HEK293 (cell line): ENCODE data around the gene ASXL1.

ENCODE experiments used
- ATF2 ChIP-seq: fragments of 450-650 bp; formaldehyde crosslinking; IDR thresholded peaks from 2 replicates; pipeline ENCODE4 v1.5.1; 2016; ENCODE audit warnings: missing biosample characterization, missing genetic modification characterization, low read depth
- CTCF ChIP-seq: fragments of 450-650 bp; formaldehyde crosslinking; IDR thresholded peaks from 2 replicates; pipeline ENCODE4 v1.5.1; 2016; ENCODE audit warnings: missing biosample characterization, missing genetic modification characterization
- MYNN ChIP-seq: fragments of 450-650 bp; formaldehyde crosslinking; IDR thresholded peaks from 2 replicates; pipeline ENCODE4 v1.5.1; 2016; ENCODE audit warnings: missing biosample characterization, missing genetic modification characterization, borderline replicate concordance
- REST ChIP-seq: fragments of 450-650 bp; formaldehyde crosslinking; IDR thresholded peaks from 2 replicates; pipeline ENCODE4 v1.5.1; 2016; ENCODE audit warnings: missing biosample characterization, missing genetic modification characterization
- TCF7L2 ChIP-seq: IDR thresholded peaks from 2 replicates; pipeline ENCODE4 v1.6.1; 2011; ENCODE audit warnings: low read depth, mild to moderate bottlenecking, inconsistent platforms, low read length, moderate library complexity, borderline replicate concordance
- ZBTB11 ChIP-seq: fragments of 450-650 bp; formaldehyde crosslinking; conservative IDR thresholded peaks from 2 replicates; pipeline ENCODE4 v1.5.1; 2016; ENCODE audit warnings: low read depth, missing biosample characterization, missing genetic modification characterization
- ZNF184 ChIP-seq: fragments of 450-650 bp; IDR thresholded peaks from 2 replicates; pipeline ENCODE4 v1.5.1; 2018; ENCODE audit warnings: missing biosample characterization, mild to moderate bottlenecking, missing genetic modification characterization
- ZNF292 ChIP-seq: fragments of 450-650 bp; formaldehyde crosslinking; IDR thresholded peaks from 2 replicates; pipeline ENCODE4 v1.5.1; 2016; ENCODE audit warnings: low read depth, missing biosample characterization, missing genetic modification characterization, borderline replicate concordance
- ZNF521 ChIP-seq: fragments of 450-650 bp; formaldehyde crosslinking; IDR thresholded peaks from 2 replicates; pipeline ENCODE4 v1.5.1; 2017; ENCODE audit warnings: missing biosample characterization, mild to moderate bottlenecking, missing genetic modification characterization

GRCh38 chr20:32436142-32436861 is 78.2 kb downstream of the ASXL1 start:
- no peak for TF ChIP-seq CTCF
- TF ChIP-seq REST: no peak
- no peak for TF ChIP-seq TCF7L2
- no peak for TF ChIP-seq ATF2 (tag by site-specific recombination)
- TF ChIP-seq ZNF292 (tag by site-specific recombination): no peak
- no peak for TF ChIP-seq ZNF521 (tag by site-specific recombination)
- TF ChIP-seq MYNN (tag by site-specific recombination): no peak
- TF ChIP-seq ZBTB11: no peak
- no peak for TF ChIP-seq ZNF184 (tag by site-specific recombination)
